WERI-Rb-1 (cell line): Measurements from ENCODE around the gene CHMP4B.

Source experiments
- DNase-seq: peaks from one replicate; pipeline ENCODE4 v3.0.0-alpha.2; 2020
- H3K27ac ChIP-seq: fragments of 250-450 bp; sonication (Bioruptor Pico); 2 replicates; pipeline ENCODE4 v1.5.1; 2020; ENCODE audit warnings: mild to moderate bottlenecking, moderate library complexity
- H3K27me3 ChIP-seq: fragments of 250-450 bp; sonication (Bioruptor Pico); 2 replicates; pipeline ENCODE4 v1.5.1; 2021; ENCODE audit warnings: mild to moderate bottlenecking, low read depth, moderate library complexity; ENCODE audit not compliant: insufficient read depth, severe bottlenecking
- H3K36me3 ChIP-seq: fragments of 250-450 bp; sonication (Bioruptor Pico); 2 replicates; pipeline ENCODE4 v1.5.1; 2020; ENCODE audit warnings: mild to moderate bottlenecking, moderate library complexity
- H3K4me3 ChIP-seq: 2 replicates; pipeline ENCODE4 v1.5.1; 2011; ENCODE audit warnings: low read depth, mild to moderate bottlenecking, control low read depth, low read length
- H3K9me3 ChIP-seq: fragments of 250-450 bp; sonication (Bioruptor Pico); 2 replicates; pipeline ENCODE4 v1.5.1; 2021; ENCODE audit warnings: mild to moderate bottlenecking, moderate library complexity; ENCODE audit not compliant: severe bottlenecking
- CTCF ChIP-seq: IDR thresholded peaks from 2 replicates; pipeline ENCODE4 v1.5.1; 2011; ENCODE audit warnings: low read depth, mild to moderate bottlenecking, control low read depth, inconsistent platforms, low read length

Gene CHMP4B

GRCh38 chr20:33830371-33830770 is 19.2 kb downstream of the CHMP4B start:
- peak; percentile 86 for DNase-seq
- TF ChIP-seq CTCF: no peak
- Histone ChIP-seq H3K9me3 (no peaks in the 10 kb centered on the region), H3K4me3 (no peak overlapping the region), H3K27ac (peak overlapping the region; percentile 42), H3K27me3 (no peaks in the 10 kb centered on the region), H3K36me3 (no peaks in the 10 kb centered on the region)

GRCh38 chr20:33832103-33832804 is 21.1 kb downstream of the CHMP4B start:
- H3K27ac ChIP-seq: no peak overlapping the region
- no peaks in the 10 kb centered on the region for H3K27me3 ChIP-seq
- H3K9me3 ChIP-seq: peaks cover 4% of the 10 kb centered on the region
- no peak for DNase-seq
- 0 out of 2 replicates have a peak, but pooled peaks cover 2% of the 10 kb centered on the region for H3K36me3 ChIP-seq
- TF ChIP-seq CTCF: no peak
- no peak overlapping the region for H3K4me3 ChIP-seq

GRCh38 chr20:33833333-33833732 is 22.2 kb downstream of the CHMP4B start:
- H3K9me3 ChIP-seq: peaks cover 4% of the 10 kb centered on the region
- no peak for TF ChIP-seq CTCF
- DNase-seq: no peak
- no peak overlapping the region for H3K27ac ChIP-seq
- 0 out of 2 replicates have a peak, but pooled peaks cover 2% of the 10 kb centered on the region for H3K36me3 ChIP-seq
- no peaks in the 10 kb centered on the region for H3K27me3 ChIP-seq
- H3K4me3 ChIP-seq: no peak overlapping the region

GRCh38 chr20:33835615-33836172 is 24.5 kb downstream of the CHMP4B start:
- TF ChIP-seq CTCF: no peak
- no peak for DNase-seq
- Histone ChIP-seq H3K9me3 (peaks cover 4% of the 10 kb centered on the region), H3K27ac (peak overlapping the region; percentile 77), H3K4me3 (no peak overlapping the region), H3K36me3 (peaks cover 2% of the 10 kb centered on the region; the same call in 1 of the 2 replicates), H3K27me3 (no peaks in the 10 kb centered on the region)

GRCh38 chr20:33836277-33836676 is 25.1 kb downstream of the CHMP4B start:
- Histone ChIP-seq H3K4me3 (no peak overlapping the region), H3K27me3 (no peaks in the 10 kb centered on the region), H3K36me3 (peaks cover 2% of the 10 kb centered on the region), H3K9me3 (peaks cover 4% of the 10 kb centered on the region), H3K27ac (peak overlapping the region; percentile 77)
- no peak for TF ChIP-seq CTCF
- DNase-seq: peak; percentile 30
